CD14-positive monocyte (primary cell): ENCODE measurements around the gene FANCG. TPM values are rescaled to one million over a fixed set of nuclear protein-coding genes. Genes with fewer than 3 reads are reported as not detected.

Experiments
- DNase-seq, 3 donors: peaks; one replicate each; pipeline ENCODE4 v3.0.0-alpha.2; 2011 to 2022
- H2AFZ ChIP-seq: 2 replicates; pipeline ENCODE4 v1.6.0; 2012; ENCODE audit warnings: mild to moderate bottlenecking, low read depth, low read length, inconsistent platforms; ENCODE audit not compliant: insufficient read depth, poor library complexity, severe bottlenecking
- H3K27ac ChIP-seq, 2 donors: 1 replicate in 1 of 2; 2 replicates in 1 of 2; pipeline ENCODE4 v1.5.1; 2012 to 2013; ENCODE audit warnings: low read length in 2 of 2, control low read depth in 1 of 2, inconsistent platforms in 1 of 2, low read depth in 1 of 2, mild to moderate bottlenecking in 1 of 2
- H3K27me3 ChIP-seq, 2 donors: one replicate each; pipeline versions ENCODE4 v1.6.0 to v1.6.1; 2011 to 2013; ENCODE audit warnings: low read length in 2 of 2; ENCODE audit not compliant: control insufficient read depth in 2 of 2, insufficient read depth in 2 of 2
- H3K36me3 ChIP-seq, 2 donors: replicated peaks in 1 of 2; 1 replicate in 1 of 2; 2 replicates in 1 of 2; pipeline versions ENCODE4 v1.5.1 to v1.6.1; 2012 to 2013; ENCODE audit warnings: low read length in 2 of 2, control low read depth in 1 of 2, inconsistent platforms in 1 of 2, mild to moderate bottlenecking in 1 of 2; ENCODE audit not compliant: insufficient read depth in 2 of 2, control insufficient read depth in 1 of 2
- H3K4me1 ChIP-seq, 2 donors: 1 replicate in 1 of 2; 2 replicates in 1 of 2; pipeline versions ENCODE4 v1.5.1 to v1.6.1; 2012 to 2013; ENCODE audit warnings: low read length in 2 of 2, control low read depth in 1 of 2, inconsistent platforms in 1 of 2, mild to moderate bottlenecking in 1 of 2, moderate library complexity in 1 of 2; ENCODE audit not compliant: insufficient read depth in 2 of 2, control insufficient read depth in 1 of 2
- H3K4me2 ChIP-seq: replicated peaks from 2 replicates; pipeline ENCODE3; 2012; ENCODE audit warnings: low read length, moderate library complexity, mild to moderate bottlenecking; ENCODE audit not compliant: poor library complexity, severe bottlenecking; ENCODE audit errors: extremely low read depth
- H3K4me3 ChIP-seq, 3 experiments: fragments of 200-600 bp in 1 of 3; sonication (generic) in 1 of 3; replicated peaks in 1 of 3; 1 replicate in 2 of 3; 2 replicates in 1 of 3; pipeline ENCODE4 v1.5.1; 2011 to 2013; ENCODE audit warnings: low read length in 3 of 3, mild to moderate bottlenecking in 3 of 3, control low read depth in 2 of 3, low read depth in 2 of 3, inconsistent platforms in 1 of 3, moderate library complexity in 1 of 3
- H3K79me2 ChIP-seq: 2 replicates; pipeline ENCODE4 v1.6.0; 2012; ENCODE audit warnings: mild to moderate bottlenecking, control low read depth, inconsistent platforms, low read length, moderate library complexity; ENCODE audit not compliant: insufficient read depth
- H3K9ac ChIP-seq: 2 replicates; pipeline ENCODE4 v1.6.0; 2017; ENCODE audit warnings: low read length, mild to moderate bottlenecking; ENCODE audit not compliant: insufficient read depth, poor library complexity, severe bottlenecking
- H3K9me3 ChIP-seq, 2 donors: replicated peaks in 1 of 2; 1 replicate in 1 of 2; 2 replicates in 1 of 2; pipeline versions ENCODE4 v1.5.1 to v1.6.1; 2012 to 2013; ENCODE audit warnings: low read length in 2 of 2, control low read depth in 1 of 2; ENCODE audit not compliant: control insufficient read depth in 1 of 2, insufficient read depth in 1 of 2
- H4K20me1 ChIP-seq: 2 replicates; pipeline ENCODE4 v1.6.0; 2012; ENCODE audit warnings: mild to moderate bottlenecking, low read length, control low read depth, moderate library complexity; ENCODE audit not compliant: insufficient read depth
- H3K27ac Mint-ChIP-seq, 7 donors: one replicate each; pipeline ENCODE4 v1.8.0; 2020; ENCODE audit warnings: mild to moderate bottlenecking in 7 of 7, mixed read lengths in 7 of 7, moderate library complexity in 6 of 7, inconsistent platforms in 2 of 7
- H3K27me3 Mint-ChIP-seq, 3 donors: one replicate each; pipeline ENCODE4 v1.8.0; 2021 to 2022; ENCODE audit warnings: low read depth in 3 of 3, mild to moderate bottlenecking in 3 of 3, mixed read lengths in 3 of 3, moderate library complexity in 3 of 3, inconsistent platforms in 1 of 3
- H3K36me3 Mint-ChIP-seq, 2 donors: one replicate each; pipeline ENCODE4 v1.8.0; 2020; ENCODE audit warnings: mixed read lengths in 2 of 2, inconsistent platforms in 1 of 2, mild to moderate bottlenecking in 1 of 2
- H3K4me1 Mint-ChIP-seq: one replicate; pipeline ENCODE4 v1.8.0; 2020; ENCODE audit warnings: mild to moderate bottlenecking, mixed read lengths
- H3K4me3 Mint-ChIP-seq, 2 donors: one replicate each; pipeline ENCODE4 v1.8.0; 2020; ENCODE audit warnings: mild to moderate bottlenecking in 2 of 2, mixed read lengths in 2 of 2, moderate library complexity in 1 of 2
- H3K9me3 Mint-ChIP-seq, 7 donors: one replicate each; pipeline ENCODE4 v1.8.0; 2020 to 2022; ENCODE audit warnings: mixed read lengths in 7 of 7, mild to moderate bottlenecking in 6 of 7, moderate library complexity in 6 of 7, inconsistent platforms in 2 of 7
- CTCF ChIP-seq: fragments of 200-600 bp; IDR thresholded peaks from one replicate; pipeline ENCODE4 v1.8.0; 2022; ENCODE audit warnings: antibody characterized with exemption, mild to moderate bottlenecking
- WGBS: methylation state at CpG from one replicate; pipeline ENCODE4 v1.1.5; 2013; ENCODE audit warnings: missing lambda C conversion rate; ENCODE audit not compliant: insufficient coverage; 5-methylcytosine and 5-hydroxymethylcytosine counted together
- intact Hi-C, 2 donors: fragments of 100-400 bp; cut with micrococcal nuclease; formaldehyde crosslinking; loops; one replicate each; pipeline versions ENCODE4 v1.15.0 to v1.15.1; 2023
- polyA plus RNA-seq, 3 donors: library from polyadenylated mRNA; depleted of rRNA in 1 of 3; unstranded in 2 of 3; stranded (reverse) in 1 of 3; fragments of 300-500 nt in 2 of 3; fragments of >200 nt in 1 of 3; fragmentation: Illumina TruSeq in 2 of 3; gene quantifications; 1 replicate in 2 of 3; 2 replicates in 1 of 3; pipeline ENCODE4 v1.2.3, GENCODE V29; 2012 to 2021

Gene FANCG
- polyA plus RNA-seq, 3 donors = 2.0 to 7.0 (median 2.5) TPM

GRCh38 chr9:35108461-35108860 is 28.7 kb upstream of the FANCG start:
- Histone ChIP-seq H3K27me3 (no peaks in the 10 kb centered on the region), H3K79me2 (peaks cover 53% of the 10 kb centered on the region), H4K20me1 (peaks cover 95% of the 10 kb centered on the region), H3K36me3 (peaks cover 49 to 59% of the 10 kb centered on the region in 2 donors), H3K4me1 (peaks cover 45 to 51% of the 10 kb centered on the region in 2 donors), H3K27ac (peak overlapping the region in 1 of 2 donors; percentile 46), H3K4me2 (no peak overlapping the region), H3K9me3 (no peaks in the 10 kb centered on the region), H3K4me3 (no peak overlapping the region), H2AFZ (no peak overlapping the region), H3K9ac (no peak overlapping the region)
- DNase-seq = no peak
- TF ChIP-seq CTCF = no peak
- intact Hi-C loops = no loop called here
- Mint-ChIP-seq H3K27ac (peak overlapping the region in 5 of 7 donors; percentile 0 to 73 (median 58)), H3K4me3 (no peak overlapping the region), H3K9me3 (peaks cover 0 to 1% (median 0%) of the 10 kb centered on the region in 7 donors), H3K36me3 (peaks cover 45 to 75% of the 10 kb centered on the region in 2 donors), H3K4me1 (peaks cover 50% of the 10 kb centered on the region), H3K27me3 (peaks cover 0 to 8% (median 0%) of the 10 kb centered on the region in 3 donors)
- 84% methylated on average over 5 of the region's 6 CpGs for WGBS

GRCh38 chr9:35107297-35108290 is 27.9 kb upstream of the FANCG start:
- H3K79me2 ChIP-seq = peaks cover 47% of the 10 kb centered on the region
- DNase-seq = no peak
- Mint-ChIP-seq H3K27ac (peak overlapping the region in 1 of 7 donors; percentile 73), H3K27me3 (peaks cover 0 to 8% (median 0%) of the 10 kb centered on the region in 3 donors), H3K36me3 (peaks cover 43 to 71% of the 10 kb centered on the region in 2 donors), H3K4me1 (peaks cover 49% of the 10 kb centered on the region), H3K9me3 (peaks cover 0 to 1% (median 0%) of the 10 kb centered on the region in 7 donors), H3K4me3 (no peak overlapping the region)
- intact Hi-C loops = no loop called here
- no peak overlapping the region for H3K9ac ChIP-seq
- peak overlapping the region in 1 of 2 donors; percentile 46 for H3K27ac ChIP-seq
- no peaks in the 10 kb centered on the region for H3K27me3 ChIP-seq
- peaks cover 91% of the 10 kb centered on the region for H4K20me1 ChIP-seq
- no peak overlapping the region for H2AFZ ChIP-seq
- no peak for TF ChIP-seq CTCF
- H3K4me1 ChIP-seq = peaks cover 40 to 51% of the 10 kb centered on the region in 2 donors
- H3K9me3 ChIP-seq = no peaks in the 10 kb centered on the region
- H3K4me2 ChIP-seq = no peak overlapping the region
- peaks cover 49 to 59% of the 10 kb centered on the region in 2 donors for H3K36me3 ChIP-seq
- 84% methylated on average over 8 of the region's 18 CpGs for WGBS
- no peak overlapping the region for H3K4me3 ChIP-seq
